Suprapubic skin (tissue), 4 donors: Measurements from ENCODE around the gene FCRLA. TPM values are rescaled to one million over a fixed set of nuclear protein-coding genes. Genes with fewer than 3 reads are reported as not detected.

Experiments used
- DNase-seq, 2 donors: peaks; one replicate each; pipeline ENCODE4 v3.0.0-alpha.2; 2019; ENCODE audit warnings: low spot score in 2 of 2
- H3K27ac ChIP-seq: fragments of 200-600 bp; sonication (generic); one replicate; pipeline ENCODE4 v1.5.1; 2019
- H3K27me3 ChIP-seq: fragments of 200-600 bp; sonication (generic); one replicate; pipeline ENCODE4 v1.5.1; 2019
- H3K36me3 ChIP-seq: fragments of 200-600 bp; sonication (generic); one replicate; pipeline ENCODE4 v1.5.1; 2019
- H3K4me1 ChIP-seq: fragments of 200-600 bp; sonication (generic); one replicate; pipeline ENCODE4 v1.5.1; 2019
- H3K4me3 ChIP-seq: fragments of 200-600 bp; sonication (generic); one replicate; pipeline ENCODE4 v1.5.1; 2019; ENCODE audit warnings: mild to moderate bottlenecking
- H3K9me3 ChIP-seq: fragments of 200-600 bp; sonication (generic); one replicate; pipeline ENCODE4 v1.5.1; 2019
- EP300 ChIP-seq: sonication (generic); formaldehyde crosslinking; IDR thresholded peaks from one replicate; pipeline ENCODE4 v1.6.1; 2017; ENCODE audit warnings: antibody characterized with exemption
- POLR2A ChIP-seq, 2 donors: fragments of 450-650 bp; IDR thresholded peaks; one replicate each; pipeline ENCODE4 v1.6.1; 2017; ENCODE audit warnings: antibody characterized with exemption in 2 of 2, mild to moderate bottlenecking in 2 of 2, moderate library complexity in 2 of 2
- POLR2AphosphoS5 ChIP-seq, 3 donors: sonication (generic); formaldehyde crosslinking; IDR thresholded peaks; one replicate each; pipeline ENCODE4 v1.6.1; 2017; ENCODE audit warnings: antibody characterized with exemption in 3 of 3
- WGBS: methylation state at CpG from one replicate; pipeline ENCODE4 v1.1.5; 2018; 5-methylcytosine and 5-hydroxymethylcytosine counted together
- total RNA-seq, 4 donors: library from RNA; depleted of rRNA; stranded (reverse); fragments of >200 nt; gene quantifications; one replicate each; pipeline ENCODE4 v1.1.0, GENCODE V29; 2016
- TF ChIP-seq, protein P1 (sequence below), 2 donors: fragments of 200-600 bp in 1 of 2; fragments of 450-650 bp in 1 of 2; sonication (generic) in 1 of 2; IDR thresholded peaks; one replicate each; pipeline ENCODE4 v1.5.1; 2016 to 2019; ENCODE audit warnings: antibody characterized with exemption in 2 of 2, mild to moderate bottlenecking in 1 of 2, moderate library complexity in 1 of 2

FCRLA gene
- total RNA-seq, 4 donors from 2014 or later = 1.0 to 6.6 (median 1.6) TPM; not detected in 1

DNA sequence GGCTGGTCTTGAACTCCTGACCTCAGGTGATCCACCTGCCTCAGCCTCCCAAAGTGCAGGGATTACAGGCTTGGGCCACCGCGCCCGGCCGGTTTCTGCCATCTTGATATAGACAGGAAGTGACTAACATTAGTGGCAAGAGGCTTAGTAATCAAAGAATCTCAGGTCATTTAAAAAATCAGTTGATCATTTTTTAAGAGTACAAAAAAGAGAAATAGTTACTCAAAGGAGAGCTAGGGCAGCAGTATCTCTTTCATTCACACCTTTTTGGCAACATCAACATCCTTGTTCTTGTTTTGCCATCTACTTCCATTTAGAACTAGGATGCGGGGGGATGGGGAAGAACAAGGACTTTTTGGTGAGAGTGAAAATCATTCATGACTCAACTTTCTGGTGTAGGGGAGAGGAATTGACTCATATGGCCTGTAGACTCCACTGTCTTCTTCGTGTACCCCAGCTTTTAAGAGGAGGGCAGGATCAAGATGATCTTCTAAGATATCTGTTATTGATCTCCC lies 23.1 kb downstream of the FCRLA start:
- no peak for DNase-seq
- Histone ChIP-seq H3K27me3 (no peaks in the 10 kb centered on the region), H3K4me3 (no peak overlapping the region), H3K4me1 (peaks cover 32% of the 10 kb centered on the region), H3K36me3 (no peaks in the 10 kb centered on the region), H3K9me3 (no peaks in the 10 kb centered on the region), H3K27ac (no peak overlapping the region)
- WGBS = 94% methylated on average over 6 of the region's 6 CpGs
- no peak for TF ChIP-seq POLR2AphosphoS5 (IDR thresholded peaks at IDR 0.05)
- no peak for TF ChIP-seq EP300
- no peak for TF ChIP-seq POLR2A (IDR thresholded peaks at IDR 0.05)
- TF ChIP-seq, protein P1, sequence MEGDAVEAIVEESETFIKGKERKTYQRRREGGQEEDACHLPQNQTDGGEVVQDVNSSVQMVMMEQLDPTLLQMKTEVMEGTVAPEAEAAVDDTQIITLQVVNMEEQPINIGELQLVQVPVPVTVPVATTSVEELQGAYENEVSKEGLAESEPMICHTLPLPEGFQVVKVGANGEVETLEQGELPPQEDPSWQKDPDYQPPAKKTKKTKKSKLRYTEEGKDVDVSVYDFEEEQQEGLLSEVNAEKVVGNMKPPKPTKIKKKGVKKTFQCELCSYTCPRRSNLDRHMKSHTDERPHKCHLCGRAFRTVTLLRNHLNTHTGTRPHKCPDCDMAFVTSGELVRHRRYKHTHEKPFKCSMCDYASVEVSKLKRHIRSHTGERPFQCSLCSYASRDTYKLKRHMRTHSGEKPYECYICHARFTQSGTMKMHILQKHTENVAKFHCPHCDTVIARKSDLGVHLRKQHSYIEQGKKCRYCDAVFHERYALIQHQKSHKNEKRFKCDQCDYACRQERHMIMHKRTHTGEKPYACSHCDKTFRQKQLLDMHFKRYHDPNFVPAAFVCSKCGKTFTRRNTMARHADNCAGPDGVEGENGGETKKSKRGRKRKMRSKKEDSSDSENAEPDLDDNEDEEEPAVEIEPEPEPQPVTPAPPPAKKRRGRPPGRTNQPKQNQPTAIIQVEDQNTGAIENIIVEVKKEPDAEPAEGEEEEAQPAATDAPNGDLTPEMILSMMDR (IDR thresholded peaks at IDR 0.05) = no peak

DNA sequence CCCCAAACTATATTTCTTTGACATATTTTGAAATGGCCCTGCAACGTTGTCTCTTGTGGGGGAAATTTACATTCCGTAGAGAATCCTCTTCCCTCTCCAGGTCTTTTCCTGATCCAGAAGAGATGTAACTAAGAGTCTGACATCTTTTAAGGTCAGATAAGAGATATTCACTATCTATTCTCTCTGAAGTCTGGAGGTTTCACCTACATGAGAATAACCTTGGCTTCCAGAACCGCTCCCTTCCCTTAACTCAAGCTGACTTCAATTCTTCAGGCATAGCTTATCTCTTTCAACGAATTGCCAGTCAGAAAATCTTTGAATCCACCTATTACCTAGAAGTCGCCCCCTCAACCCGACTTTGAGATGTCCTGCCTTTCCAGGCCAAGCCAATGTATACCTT lies 24.2 kb downstream of the FCRLA start:
- DNase-seq = no peak
- no peak overlapping the region for H3K4me3 ChIP-seq
- no peaks in the 10 kb centered on the region for H3K9me3 ChIP-seq
- no peak overlapping the region for H3K27ac ChIP-seq
- H3K27me3 ChIP-seq = no peaks in the 10 kb centered on the region
- H3K36me3 ChIP-seq = no peaks in the 10 kb centered on the region
- TF ChIP-seq EP300 (no peak), POLR2AphosphoS5 (IDR thresholded peaks at IDR 0.05) (no peak), POLR2A (IDR thresholded peaks at IDR 0.05) (no peak)
- TF ChIP-seq, protein P1 (IDR thresholded peaks at IDR 0.05) = no peak
- WGBS = 79% methylated on average over 6 of the region's 6 CpGs
- peaks cover 22% of the 10 kb centered on the region for H3K4me1 ChIP-seq

DNA sequence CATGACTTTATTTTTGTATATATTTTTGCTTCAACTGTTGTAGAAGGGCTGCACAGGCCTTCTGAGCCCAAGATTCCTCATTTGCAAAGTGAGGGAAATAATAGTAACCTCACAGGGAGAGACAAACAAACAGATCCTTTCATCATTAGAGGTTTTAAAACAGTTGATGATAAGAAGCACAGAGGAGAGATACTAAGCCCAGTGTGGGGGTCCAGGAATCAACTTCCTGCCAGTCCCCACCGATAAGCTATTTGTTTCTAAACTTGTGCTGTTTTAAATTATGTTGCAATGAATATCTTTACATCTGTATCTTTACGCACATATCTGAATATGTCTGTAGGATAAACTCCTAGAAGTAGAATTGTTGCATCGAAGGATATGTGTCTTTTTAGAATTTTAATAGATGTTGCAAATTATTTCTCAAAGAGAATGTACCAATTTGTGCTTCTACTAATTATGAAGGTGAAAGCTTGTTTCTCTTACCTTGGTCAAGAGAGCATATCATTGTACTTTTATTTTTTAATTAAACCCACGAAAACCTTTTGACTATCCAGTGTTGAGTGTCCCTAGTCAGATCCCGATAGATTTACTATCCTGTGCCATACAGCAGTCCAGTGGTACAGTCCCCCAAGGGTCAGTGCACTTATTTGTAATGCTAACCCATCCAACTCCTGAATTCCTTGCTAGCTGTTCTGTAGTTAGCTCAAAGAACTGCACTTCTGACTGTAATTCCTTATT lies 25.1 kb downstream of the FCRLA start:
- H3K27me3 ChIP-seq = no peaks in the 10 kb centered on the region
- no peaks in the 10 kb centered on the region for H3K36me3 ChIP-seq
- H3K4me3 ChIP-seq = no peak overlapping the region
- TF ChIP-seq, protein P1 (IDR thresholded peaks at IDR 0.05) = no peak
- TF ChIP-seq POLR2AphosphoS5 (IDR thresholded peaks at IDR 0.05) (no peak), POLR2A (IDR thresholded peaks at IDR 0.05) (no peak), EP300 (no peak)
- 69% methylated on average over 5 of the region's 5 CpGs for WGBS
- no peak overlapping the region for H3K27ac ChIP-seq
- peaks cover 21% of the 10 kb centered on the region for H3K4me1 ChIP-seq
- no peaks in the 10 kb centered on the region for H3K9me3 ChIP-seq
- no peak for DNase-seq

DNA sequence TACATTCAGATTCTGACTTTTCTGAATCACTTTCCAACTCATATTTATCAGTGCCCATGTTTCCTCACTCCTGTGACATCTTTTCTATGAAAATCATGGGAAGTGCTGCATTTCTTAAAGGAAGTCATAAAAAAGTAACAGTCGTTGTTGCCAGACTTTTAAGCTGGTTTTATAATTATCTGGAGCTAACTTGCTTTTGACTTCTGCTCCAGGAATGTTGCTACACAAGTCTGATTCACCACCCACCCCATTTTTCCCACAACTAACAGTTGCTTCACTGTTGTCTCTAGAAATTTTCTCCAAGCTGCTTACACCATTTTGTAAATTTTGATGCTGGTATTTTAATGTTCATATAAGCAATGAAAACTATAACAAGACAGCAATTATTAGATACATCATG lies 26.5 kb downstream of the FCRLA start:
- WGBS = 7% methylated on average over 1 of the region's 1 CpG
- Histone ChIP-seq H3K9me3 (no peaks in the 10 kb centered on the region), H3K4me3 (no peak overlapping the region), H3K4me1 (peaks cover 13% of the 10 kb centered on the region), H3K27me3 (no peaks in the 10 kb centered on the region), H3K36me3 (no peaks in the 10 kb centered on the region), H3K27ac (no peak overlapping the region)
- DNase-seq = no peak
- TF ChIP-seq, protein P1 (IDR thresholded peaks at IDR 0.05) = no peak
- TF ChIP-seq POLR2A (IDR thresholded peaks at IDR 0.05) (no peak), POLR2AphosphoS5 (IDR thresholded peaks at IDR 0.05) (no peak), EP300 (no peak)

DNA sequence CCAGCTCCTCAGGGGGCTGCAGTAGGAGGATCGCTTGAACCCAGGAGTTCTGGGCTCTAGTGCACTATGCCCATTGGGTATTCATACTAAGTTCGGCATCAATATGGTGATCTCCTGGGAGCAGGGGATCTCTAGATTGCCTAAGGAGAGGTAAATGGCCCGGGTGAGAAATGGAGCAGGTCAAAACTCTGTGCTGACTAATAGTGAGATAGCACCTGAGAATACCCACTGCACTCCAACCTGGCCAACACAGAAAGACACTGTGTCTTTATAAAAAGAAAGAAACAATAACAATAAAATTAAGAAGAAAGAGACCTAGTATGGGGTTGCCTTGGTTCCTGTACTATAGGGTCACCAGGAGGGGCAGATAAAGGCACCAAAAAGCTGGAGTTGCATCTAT lies 28.8 kb downstream of the FCRLA start:
- WGBS = 90% methylated on average over 3 of the region's 3 CpGs
- no peak overlapping the region for H3K27ac ChIP-seq

More for the DNA sequence above, 28.8 kb downstream of the FCRLA start:
- TF ChIP-seq POLR2AphosphoS5 (IDR thresholded peaks at IDR 0.05) (no peak), POLR2A (IDR thresholded peaks at IDR 0.05) (no peak), EP300 (no peak)
- TF ChIP-seq, protein P1 (IDR thresholded peaks at IDR 0.05) = no peak
- no peaks in the 10 kb centered on the region for H3K36me3 ChIP-seq
- no peak overlapping the region for H3K4me3 ChIP-seq
- DNase-seq = no peak
- peaks cover 13% of the 10 kb centered on the region for H3K4me1 ChIP-seq
- H3K27me3 ChIP-seq = no peaks in the 10 kb centered on the region
- no peaks in the 10 kb centered on the region for H3K9me3 ChIP-seq
